H1 (cell line): ENCODE results near the gene ACTN2. TPM values are rescaled to one million over a fixed set of nuclear protein-coding genes. Genes with fewer than 3 reads are reported as not detected.

ENCODE experiments used
- BCL11A ChIP-seq, 2 experiments: IDR thresholded peaks; one replicate each; pipeline ENCODE4 v1.6.1; 2011; ENCODE audit warnings: low read depth in 2 of 2, low read length in 2 of 2, mild to moderate bottlenecking in 2 of 2
- BRCA1 ChIP-seq: IDR thresholded peaks from 2 replicates; pipeline ENCODE4 v1.6.1; 2012; ENCODE audit warnings: low read depth, low read length, improper control_type of control experiment
- CHD1 ChIP-seq: IDR thresholded peaks from 2 replicates; pipeline ENCODE4 v1.6.1; 2012; ENCODE audit warnings: low read depth, low read length, improper control_type of control experiment
- CHD2 ChIP-seq: IDR thresholded peaks from 2 replicates; pipeline ENCODE4 v1.6.1; 2012; ENCODE audit warnings: low read length, improper control_type of control experiment
- CREB1 ChIP-seq: IDR thresholded peaks from 2 replicates; pipeline ENCODE4 v1.6.1; 2012; ENCODE audit warnings: inconsistent platforms
- GTF2F1 ChIP-seq: IDR thresholded peaks from 2 replicates; pipeline ENCODE4 v1.6.1; 2012; ENCODE audit warnings: low read depth, low read length, improper control_type of control experiment, borderline replicate concordance
- HDAC2 ChIP-seq, 2 experiments: fragments of 300-600 bp in 1 of 2; sonication (generic) in 1 of 2; IDR thresholded peaks; 2 replicates each; pipeline ENCODE4 v1.6.1; 2011 to 2012; ENCODE audit warnings: low read depth in 2 of 2, low read length in 2 of 2, mild to moderate bottlenecking in 2 of 2, moderate library complexity in 2 of 2, borderline replicate concordance in 1 of 2, inconsistent platforms in 1 of 2
- RBBP5 ChIP-seq: IDR thresholded peaks from 2 replicates; pipeline ENCODE4 v1.7.1; 2012; ENCODE audit warnings: low read depth, mild to moderate bottlenecking, inconsistent platforms, low read length, moderate library complexity, borderline replicate concordance
- TAF1 ChIP-seq: IDR thresholded peaks from 2 replicates; pipeline ENCODE4 v1.6.1; 2011; ENCODE audit warnings: mild to moderate bottlenecking, low read depth, low read length
- TAF7 ChIP-seq: optimal IDR thresholded peaks from 2 replicates; pipeline ENCODE3; 2011; ENCODE audit warnings: low read depth, mild to moderate bottlenecking, inconsistent platforms, low read length, moderate library complexity, borderline replicate concordance
- polyA plus RNA-seq, 7 experiments: library from polyadenylated mRNA; depleted of rRNA in 3 of 7; stranded (reverse) in 5 of 7; unstranded in 2 of 7; fragments of >200 nt in 5 of 7; fragments of 200-250 nt in 2 of 7; gene quantifications; 1 replicate in 5 of 7; 2 replicates in 1 of 7; 4 replicates in 1 of 7; pipeline versions ENCODE4 v1.2.1 to v1.2.3, GENCODE V29; 2011 to 2013; ENCODE audit warnings: missing spikeins in 2 of 7, mixed read lengths in 2 of 7
- total RNA-seq: library from RNA; stranded (reverse); fragmentation: NEBNext Ultra II Directional; extraction: Animal tissue kit (Norgen Biotek cat#: 25700); gene quantifications from 2 replicates; pipeline ENCODE4 v1.2.1, GENCODE V29; 2021
- TF ChIP-seq, protein P1 (sequence below): fragments of 300-600 bp; sonication (generic); IDR thresholded peaks from 2 replicates; pipeline ENCODE4 v1.7.1; 2012; ENCODE audit warnings: low read length, moderate library complexity, mild to moderate bottlenecking, inconsistent platforms; ENCODE audit not compliant: insufficient replicate concordance

The ACTN2 gene
- total and polyA plus RNA-seq, 2 of the 8 experiments (the other 6 are each of a cell fraction or from before 2014, with no cell fraction given), result 1.9 to 4.1 TPM

DNA sequence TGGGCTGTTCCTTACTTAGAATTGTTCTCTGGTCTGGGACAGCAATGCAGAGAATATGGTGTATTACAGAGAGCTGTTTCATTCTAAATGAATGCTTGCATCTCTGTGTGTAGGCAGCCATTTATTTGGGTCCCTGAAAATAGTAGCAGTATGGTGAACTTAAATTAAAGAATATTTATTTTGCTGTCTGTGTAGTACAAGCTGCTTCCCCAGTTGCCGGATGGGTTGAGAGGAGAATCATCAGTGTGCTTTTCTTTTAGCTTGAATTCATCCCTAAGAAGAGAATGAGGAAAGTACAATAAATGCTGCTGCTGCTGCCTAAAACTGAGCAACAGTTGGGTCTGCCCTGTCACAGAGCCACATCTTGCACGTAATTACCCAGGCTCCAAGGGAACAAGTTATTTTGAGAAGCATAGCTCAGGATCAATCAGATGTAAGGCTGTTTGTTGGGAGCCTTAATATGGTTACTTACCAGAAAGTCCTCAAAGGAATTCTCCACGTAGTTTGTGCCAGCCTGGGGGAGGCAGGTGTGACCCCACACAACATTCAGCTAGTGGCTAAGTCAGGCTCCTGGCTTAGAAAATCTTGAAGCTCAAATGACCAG is 16.6 kb downstream of the ACTN2 start (continued):
- TF ChIP-seq, protein P1, sequence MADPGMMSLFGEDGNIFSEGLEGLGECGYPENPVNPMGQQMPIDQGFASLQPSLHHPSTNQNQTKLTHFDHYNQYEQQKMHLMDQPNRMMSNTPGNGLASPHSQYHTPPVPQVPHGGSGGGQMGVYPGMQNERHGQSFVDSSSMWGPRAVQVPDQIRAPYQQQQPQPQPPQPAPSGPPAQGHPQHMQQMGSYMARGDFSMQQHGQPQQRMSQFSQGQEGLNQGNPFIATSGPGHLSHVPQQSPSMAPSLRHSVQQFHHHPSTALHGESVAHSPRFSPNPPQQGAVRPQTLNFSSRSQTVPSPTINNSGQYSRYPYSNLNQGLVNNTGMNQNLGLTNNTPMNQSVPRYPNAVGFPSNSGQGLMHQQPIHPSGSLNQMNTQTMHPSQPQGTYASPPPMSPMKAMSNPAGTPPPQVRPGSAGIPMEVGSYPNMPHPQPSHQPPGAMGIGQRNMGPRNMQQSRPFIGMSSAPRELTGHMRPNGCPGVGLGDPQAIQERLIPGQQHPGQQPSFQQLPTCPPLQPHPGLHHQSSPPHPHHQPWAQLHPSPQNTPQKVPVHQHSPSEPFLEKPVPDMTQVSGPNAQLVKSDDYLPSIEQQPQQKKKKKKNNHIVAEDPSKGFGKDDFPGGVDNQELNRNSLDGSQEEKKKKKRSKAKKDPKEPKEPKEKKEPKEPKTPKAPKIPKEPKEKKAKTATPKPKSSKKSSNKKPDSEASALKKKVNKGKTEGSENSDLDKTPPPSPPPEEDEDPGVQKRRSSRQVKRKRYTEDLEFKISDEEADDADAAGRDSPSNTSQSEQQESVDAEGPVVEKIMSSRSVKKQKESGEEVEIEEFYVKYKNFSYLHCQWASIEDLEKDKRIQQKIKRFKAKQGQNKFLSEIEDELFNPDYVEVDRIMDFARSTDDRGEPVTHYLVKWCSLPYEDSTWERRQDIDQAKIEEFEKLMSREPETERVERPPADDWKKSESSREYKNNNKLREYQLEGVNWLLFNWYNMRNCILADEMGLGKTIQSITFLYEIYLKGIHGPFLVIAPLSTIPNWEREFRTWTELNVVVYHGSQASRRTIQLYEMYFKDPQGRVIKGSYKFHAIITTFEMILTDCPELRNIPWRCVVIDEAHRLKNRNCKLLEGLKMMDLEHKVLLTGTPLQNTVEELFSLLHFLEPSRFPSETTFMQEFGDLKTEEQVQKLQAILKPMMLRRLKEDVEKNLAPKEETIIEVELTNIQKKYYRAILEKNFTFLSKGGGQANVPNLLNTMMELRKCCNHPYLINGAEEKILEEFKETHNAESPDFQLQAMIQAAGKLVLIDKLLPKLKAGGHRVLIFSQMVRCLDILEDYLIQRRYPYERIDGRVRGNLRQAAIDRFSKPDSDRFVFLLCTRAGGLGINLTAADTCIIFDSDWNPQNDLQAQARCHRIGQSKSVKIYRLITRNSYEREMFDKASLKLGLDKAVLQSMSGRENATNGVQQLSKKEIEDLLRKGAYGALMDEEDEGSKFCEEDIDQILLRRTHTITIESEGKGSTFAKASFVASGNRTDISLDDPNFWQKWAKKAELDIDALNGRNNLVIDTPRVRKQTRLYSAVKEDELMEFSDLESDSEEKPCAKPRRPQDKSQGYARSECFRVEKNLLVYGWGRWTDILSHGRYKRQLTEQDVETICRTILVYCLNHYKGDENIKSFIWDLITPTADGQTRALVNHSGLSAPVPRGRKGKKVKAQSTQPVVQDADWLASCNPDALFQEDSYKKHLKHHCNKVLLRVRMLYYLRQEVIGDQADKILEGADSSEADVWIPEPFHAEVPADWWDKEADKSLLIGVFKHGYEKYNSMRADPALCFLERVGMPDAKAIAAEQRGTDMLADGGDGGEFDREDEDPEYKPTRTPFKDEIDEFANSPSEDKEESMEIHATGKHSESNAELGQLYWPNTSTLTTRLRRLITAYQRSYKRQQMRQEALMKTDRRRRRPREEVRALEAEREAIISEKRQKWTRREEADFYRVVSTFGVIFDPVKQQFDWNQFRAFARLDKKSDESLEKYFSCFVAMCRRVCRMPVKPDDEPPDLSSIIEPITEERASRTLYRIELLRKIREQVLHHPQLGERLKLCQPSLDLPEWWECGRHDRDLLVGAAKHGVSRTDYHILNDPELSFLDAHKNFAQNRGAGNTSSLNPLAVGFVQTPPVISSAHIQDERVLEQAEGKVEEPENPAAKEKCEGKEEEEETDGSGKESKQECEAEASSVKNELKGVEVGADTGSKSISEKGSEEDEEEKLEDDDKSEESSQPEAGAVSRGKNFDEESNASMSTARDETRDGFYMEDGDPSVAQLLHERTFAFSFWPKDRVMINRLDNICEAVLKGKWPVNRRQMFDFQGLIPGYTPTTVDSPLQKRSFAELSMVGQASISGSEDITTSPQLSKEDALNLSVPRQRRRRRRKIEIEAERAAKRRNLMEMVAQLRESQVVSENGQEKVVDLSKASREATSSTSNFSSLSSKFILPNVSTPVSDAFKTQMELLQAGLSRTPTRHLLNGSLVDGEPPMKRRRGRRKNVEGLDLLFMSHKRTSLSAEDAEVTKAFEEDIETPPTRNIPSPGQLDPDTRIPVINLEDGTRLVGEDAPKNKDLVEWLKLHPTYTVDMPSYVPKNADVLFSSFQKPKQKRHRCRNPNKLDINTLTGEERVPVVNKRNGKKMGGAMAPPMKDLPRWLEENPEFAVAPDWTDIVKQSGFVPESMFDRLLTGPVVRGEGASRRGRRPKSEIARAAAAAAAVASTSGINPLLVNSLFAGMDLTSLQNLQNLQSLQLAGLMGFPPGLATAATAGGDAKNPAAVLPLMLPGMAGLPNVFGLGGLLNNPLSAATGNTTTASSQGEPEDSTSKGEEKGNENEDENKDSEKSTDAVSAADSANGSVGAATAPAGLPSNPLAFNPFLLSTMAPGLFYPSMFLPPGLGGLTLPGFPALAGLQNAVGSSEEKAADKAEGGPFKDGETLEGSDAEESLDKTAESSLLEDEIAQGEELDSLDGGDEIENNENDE, result no peak
- no peak for TF ChIP-seq HDAC2 (IDR thresholded peaks at IDR 0.05; ENCODE audit: borderline replicate concordance in 1 of 2, low read depth in 2 of 2, low read length in 2 of 2)
- no peak for TF ChIP-seq RBBP5
- TF ChIP-seq TAF1, result no peak
- no peak for TF ChIP-seq BRCA1
- TF ChIP-seq CHD1, result no peak
- TF ChIP-seq BCL11A (IDR thresholded peaks at IDR 0.05; ENCODE audit: low read depth in 2 of 2, low read length in 2 of 2), result no peak
- TF ChIP-seq CREB1, result no peak
- TF ChIP-seq CHD2, result no peak
- no peak for TF ChIP-seq TAF7
- no peak for TF ChIP-seq GTF2F1
